HL-60/S4 (cell line): Measurements from ENCODE around the gene OSBPL2.

Source experiments
- in situ Hi-C: fragments of 300-500 bp; cut with MboI; formaldehyde crosslinking; loops from 2 replicates; pipeline ENCODE4 v1.14.3; 2022; ENCODE audit warnings: low sequenced_read_pairs

Gene OSBPL2

GRCh38 chr20:62237801-62238568 is at the start of gene OSBPL2:
TSS of gene OSBPL2 (plus strand) at chr20:62238521. CDS start at chr20:62256185, 17,664 bp downstream.
- in situ Hi-C loops: no loop called here

- in situ Hi-C loops: no loop called here
Observed at GRCh38 chr20:62190639-62191411, 47.5 kb upstream of the OSBPL2 start.

GRCh38 chr20:62191781-62192559 is 46.4 kb upstream of the OSBPL2 start:
- in situ Hi-C loops: no loop called here

- in situ Hi-C loops: no loop called here
Observed at GRCh38 chr20:62192635-62193034, 45.7 kb upstream of the OSBPL2 start.

- in situ Hi-C loops: no loop called here
Observed at GRCh38 chr20:62193079-62194025, 45.0 kb upstream of the OSBPL2 start.

GRCh38 chr20:62195075-62195405 is 43.3 kb upstream of the OSBPL2 start:
- in situ Hi-C loops: no loop called here

- in situ Hi-C loops: no loop called here
Observed at GRCh38 chr20:62195736-62196135, 42.6 kb upstream of the OSBPL2 start.

GRCh38 chr20:62196286-62196685 is 42.0 kb upstream of the OSBPL2 start:
- in situ Hi-C loops: no loop called here

GRCh38 chr20:62197311-62197710 is 41.0 kb upstream of the OSBPL2 start:
- in situ Hi-C loops: no loop called here

- in situ Hi-C loops: no loop called here
Observed at GRCh38 chr20:62197801-62198200, 40.5 kb upstream of the OSBPL2 start.

- in situ Hi-C loops: no loop called here
Observed at GRCh38 chr20:62198496-62198895, 39.8 kb upstream of the OSBPL2 start.

- in situ Hi-C loops: no loop called here
Observed at GRCh38 chr20:62198931-62199330, 39.4 kb upstream of the OSBPL2 start.

GRCh38 chr20:62200491-62201172 is 37.7 kb upstream of the OSBPL2 start:
- in situ Hi-C loops: no loop called here

GRCh38 chr20:62201173-62202082 is 36.9 kb upstream of the OSBPL2 start:
- in situ Hi-C loops: no loop called here

GRCh38 chr20:62202083-62202395 is 36.3 kb upstream of the OSBPL2 start:
- in situ Hi-C loops: no loop called here

GRCh38 chr20:62202676-62203377 is 35.5 kb upstream of the OSBPL2 start:
- in situ Hi-C loops: no loop called here

GRCh38 chr20:62203378-62204030 is 34.8 kb upstream of the OSBPL2 start:
- in situ Hi-C loops: no loop called here
